Neural crest cell (in vitro differentiated cells): ENCODE measurements around the gene YWHAH. TPM values are rescaled to one million over a fixed set of nuclear protein-coding genes. Genes with fewer than 3 reads are reported as not detected.
A peak's percentile ranks its signal among the peaks of the same experiment; 100 is the strongest.

ENCODE experiments used
- DNase-seq: peaks from one replicate; pipeline ENCODE4 v3.0.0; 2021; ENCODE audit warnings: low read depth, mixed read lengths, low spot score
- H3K27ac Mint-ChIP-seq: one replicate; pipeline ENCODE4 v1.8.0; 2021; ENCODE audit warnings: mild to moderate bottlenecking, mixed read lengths; ENCODE audit not compliant: unreplicated experiment
- H3K27me3 Mint-ChIP-seq: 2 replicates; pipeline ENCODE4 v1.8.0; 2021; ENCODE audit warnings: low read depth, mild to moderate bottlenecking, mixed read lengths
- H3K36me3 Mint-ChIP-seq: 2 replicates; pipeline ENCODE4 v1.8.0; 2021; ENCODE audit warnings: low read depth, mild to moderate bottlenecking, mixed read lengths
- H3K4me1 Mint-ChIP-seq: 2 replicates; pipeline ENCODE4 v1.8.0; 2021; ENCODE audit warnings: mixed read lengths
- H3K4me3 Mint-ChIP-seq: one replicate; pipeline ENCODE4 v1.8.0; 2021; ENCODE audit warnings: mild to moderate bottlenecking, mixed read lengths
- H3K9me3 Mint-ChIP-seq: 2 replicates; pipeline ENCODE4 v1.8.0; 2021; ENCODE audit warnings: mixed read lengths
- CTCF ChIP-seq: fragments of 200-600 bp; sonication (generic); conservative IDR thresholded peaks from 2 replicates; pipeline ENCODE4 v1.5.0; 2021; ENCODE audit warnings: antibody characterized with exemption, mild to moderate bottlenecking
- total RNA-seq: library from RNA; stranded (reverse); gene quantifications from 2 replicates; pipeline ENCODE4 v1.2.1, GENCODE V29; 2021

YWHAH gene
- total RNA-seq, 1 donor from 2014 or later: 162 TPM

GRCh38 chr22:31899669-31900068, 44.7 kb upstream of the YWHAH start:
- DNase-seq: no peak
- Mint-ChIP-seq H3K27ac (peak overlapping the region; percentile 92), H3K4me3 (no peak overlapping the region)

DNA sequence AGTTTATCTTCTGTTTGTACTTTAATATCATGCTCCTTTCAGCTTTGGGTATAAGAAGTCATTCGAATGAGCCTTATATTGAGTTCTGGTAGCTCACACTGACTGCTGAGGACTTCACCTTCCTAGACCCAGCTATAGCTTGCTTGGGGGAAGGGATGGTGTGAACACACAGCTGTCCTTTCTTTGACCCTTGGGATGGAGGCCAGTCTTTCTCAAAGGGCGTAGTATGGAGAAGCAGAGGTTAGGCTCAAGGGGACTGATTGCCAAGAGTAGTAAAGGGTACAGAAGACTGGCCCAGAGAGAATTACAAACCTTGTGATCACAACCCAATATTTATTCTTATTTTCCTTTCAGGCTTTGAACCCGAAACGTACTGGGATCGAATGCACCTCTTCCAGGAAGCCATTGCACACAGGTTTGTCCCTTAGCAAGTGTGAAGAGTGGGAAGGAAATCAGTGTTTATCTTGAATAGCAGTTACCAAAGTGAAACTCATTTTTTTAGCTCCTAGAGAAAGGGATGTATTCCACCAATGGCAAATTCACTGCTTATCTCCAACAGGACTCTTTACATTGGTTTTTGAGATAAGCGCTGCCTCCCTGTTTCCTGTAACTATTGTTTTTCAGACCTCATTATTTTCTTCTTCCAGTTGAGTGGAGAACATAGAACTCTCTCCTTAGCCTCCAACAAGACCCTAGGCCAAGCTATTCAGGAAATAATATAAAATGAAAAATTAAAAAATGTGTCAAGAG, 42.8 kb upstream of the YWHAH start:
- Mint-ChIP-seq H3K4me3 (no peak overlapping the region), H3K27me3 (no peaks in the 10 kb centered on the region), H3K27ac (no peak overlapping the region)

More at GRCh38 chr22:31899669-31900068, 44.7 kb upstream of the YWHAH start:
- no peak for TF ChIP-seq CTCF
- H3K36me3 Mint-ChIP-seq: no peaks in the 10 kb centered on the region
- H3K9me3 Mint-ChIP-seq: no peaks in the 10 kb centered on the region
- H3K4me1 Mint-ChIP-seq: peaks cover 29% of the 10 kb centered on the region
- H3K27me3 Mint-ChIP-seq: no peaks in the 10 kb centered on the region

GRCh38 chr22:31904651-31905050, 39.7 kb upstream of the YWHAH start:
- Mint-ChIP-seq H3K36me3 (peaks cover 3% of the 10 kb centered on the region), H3K9me3 (no peaks in the 10 kb centered on the region), H3K4me3 (no peak overlapping the region), H3K27ac (no peak overlapping the region), H3K27me3 (no peaks in the 10 kb centered on the region), H3K4me1 (peaks cover 10% of the 10 kb centered on the region)
- DNase-seq: no peak
- no peak for TF ChIP-seq CTCF

More for the DNA sequence above, 42.8 kb upstream of the YWHAH start:
- no peaks in the 10 kb centered on the region for H3K9me3 Mint-ChIP-seq
- peaks cover 25% of the 10 kb centered on the region for H3K4me1 Mint-ChIP-seq
- TF ChIP-seq CTCF: no peak
- H3K36me3 Mint-ChIP-seq: no peaks in the 10 kb centered on the region
- DNase-seq: no peak

GRCh38 chr22:31905356-31905755, 39.0 kb upstream of the YWHAH start:
- DNase-seq: no peak
- H3K9me3 Mint-ChIP-seq: no peaks in the 10 kb centered on the region
- TF ChIP-seq CTCF: no peak
- peaks cover 5% of the 10 kb centered on the region for H3K36me3 Mint-ChIP-seq
- no peak overlapping the region for H3K27ac Mint-ChIP-seq
- no peaks in the 10 kb centered on the region for H3K27me3 Mint-ChIP-seq
- H3K4me1 Mint-ChIP-seq: peaks cover 10% of the 10 kb centered on the region
- H3K4me3 Mint-ChIP-seq: no peak overlapping the region

DNA sequence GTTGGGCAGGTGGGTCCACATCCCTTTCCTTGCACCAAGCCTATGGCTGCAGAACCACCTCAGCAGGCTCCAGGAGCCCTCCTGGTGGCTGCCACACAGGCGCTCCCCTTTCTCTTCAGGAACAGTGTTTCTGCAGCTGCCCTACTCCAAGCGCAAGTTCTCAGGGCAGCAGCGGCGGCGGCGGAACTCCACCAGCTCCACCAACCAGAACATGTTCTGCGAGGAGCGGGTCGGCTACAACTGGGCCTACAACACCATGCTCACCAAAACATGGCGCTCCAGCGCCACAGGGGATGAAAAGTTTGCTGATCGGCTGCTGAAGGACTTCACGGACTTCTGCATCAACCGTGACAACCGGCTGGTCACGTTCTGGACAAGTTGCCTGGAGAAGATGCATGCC, 38.2 kb upstream of the YWHAH start:
- H3K4me3 Mint-ChIP-seq: no peak overlapping the region
- H3K27me3 Mint-ChIP-seq: no peaks in the 10 kb centered on the region
- TF ChIP-seq CTCF: no peak
- DNase-seq: no peak
- H3K36me3 Mint-ChIP-seq: peaks cover 7% of the 10 kb centered on the region
- H3K4me1 Mint-ChIP-seq: peaks cover 10% of the 10 kb centered on the region
- no peaks in the 10 kb centered on the region for H3K9me3 Mint-ChIP-seq
- H3K27ac Mint-ChIP-seq: no peak overlapping the region
